ENCODE results near the gene SIL1.

DNA sequence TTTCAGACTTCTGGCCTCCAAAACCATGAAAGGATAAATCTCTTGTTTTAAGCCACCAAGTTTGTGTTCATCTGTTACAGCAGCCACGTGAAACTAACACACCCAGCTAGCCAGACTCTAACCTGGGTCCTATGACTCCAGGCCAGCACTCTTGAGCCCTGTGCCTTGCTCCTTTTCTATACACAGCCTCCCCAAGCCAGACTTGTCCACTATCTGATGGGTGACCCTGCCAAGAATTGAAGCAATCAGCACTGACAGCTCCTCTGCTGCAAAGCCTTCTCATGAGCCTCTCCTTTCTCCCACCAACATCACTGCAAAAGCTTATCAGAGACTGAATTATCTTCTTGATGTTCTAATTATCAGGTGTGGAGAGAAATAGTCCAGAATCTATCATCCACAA is 41.4 kb downstream of the SIL1 start:
- TF ChIP-seq CBX8 (IDR thresholded peaks at IDR 0.05; ENCODE audit: borderline replicate concordance, low read depth, low read length) = no peak
- TF ChIP-seq POLR2A (IDR thresholded peaks at IDR 0.05; ENCODE audit: control extremely low read depth in 1 of 2, low read depth in 2 of 2, low read length in 2 of 2) = no peak
- TF ChIP-seq POLR2AphosphoS5 (IDR thresholded peaks at IDR 0.05; ENCODE audit: low read depth, low read length) = no peak
- no peak for TF ChIP-seq BCL11A (IDR thresholded peaks at IDR 0.05; ENCODE audit: low read depth in 2 of 2, low read length in 2 of 2)
- no peak for TF ChIP-seq BACH1 (IDR thresholded peaks at IDR 0.05; ENCODE audit: low read length)
- TF ChIP-seq RAD21 (IDR thresholded peaks at IDR 0.05 in 1 of 2, conservative IDR thresholded peaks at IDR 0.05 in 1 of 2; ENCODE audit: low read depth in 2 of 2, low read length in 2 of 2) = no peak
- TF ChIP-seq SIRT6 (IDR thresholded peaks at IDR 0.05; ENCODE audit: low read length) = no peak
- TF ChIP-seq SP2 (IDR thresholded peaks at IDR 0.05; ENCODE audit: low read length) = no peak
- TF ChIP-seq GABPA (IDR thresholded peaks at IDR 0.05; ENCODE audit: borderline replicate concordance, insufficient read depth, low read length) = no peak
- no peak for TF ChIP-seq JUND (IDR thresholded peaks at IDR 0.05; ENCODE audit: low read length)
